HepG2 (cell line): ENCODE results near the gene LCAT. TPM values are rescaled to one million over a fixed set of nuclear protein-coding genes. Genes with fewer than 3 reads are reported as not detected.

Experiments
- BORCS8-MEF2B ChIP-seq: sonication (generic); formaldehyde crosslinking; IDR thresholded peaks from 2 replicates; pipeline ENCODE4 v1.8.0; 2022; ENCODE audit warnings: mild to moderate bottlenecking, missing genetic modification reagents
- GPBP1L1 ChIP-seq: sonication (generic); formaldehyde crosslinking; IDR thresholded peaks from 2 replicates; pipeline ENCODE4 v1.5.0; 2020; ENCODE audit warnings: mild to moderate bottlenecking, missing genetic modification reagents
- ISX ChIP-seq: sonication (generic); formaldehyde crosslinking; conservative IDR thresholded peaks from 2 replicates; pipeline ENCODE4 v1.5.0; 2020; ENCODE audit warnings: missing genetic modification reagents
- MIER3 ChIP-seq: IDR thresholded peaks from 2 replicates; pipeline ENCODE4 v1.6.1; 2016; ENCODE audit warnings: missing compliant biosample characterization, borderline replicate concordance
- PAX8 ChIP-seq: sonication (generic); formaldehyde crosslinking; IDR thresholded peaks from 2 replicates; pipeline ENCODE4 v1.8.0; 2022; ENCODE audit warnings: mild to moderate bottlenecking, missing genetic modification reagents, borderline replicate concordance
- SAP130 ChIP-seq: IDR thresholded peaks from 2 replicates; pipeline ENCODE4 v1.6.1; 2016; ENCODE audit warnings: low read depth
- SKIL ChIP-seq: sonication (generic); formaldehyde crosslinking; IDR thresholded peaks from 2 replicates; pipeline ENCODE4 v1.8.0; 2022; ENCODE audit warnings: missing genetic modification reagents, mild to moderate bottlenecking, moderate library complexity, borderline replicate concordance
- SNAPC4 ChIP-seq: sonication (generic); formaldehyde crosslinking; IDR thresholded peaks from 2 replicates; pipeline ENCODE4 v1.4.0; 2020; ENCODE audit warnings: mild to moderate bottlenecking, missing genetic modification reagents
- SOX6 ChIP-seq, 2 experiments: fragments of 450-650 bp in 1 of 2; sonication (generic) in 1 of 2; formaldehyde crosslinking in 1 of 2; IDR thresholded peaks; 2 replicates each; pipeline versions ENCODE4 v1.4.0 to v1.6.1; 2017 to 2020; ENCODE audit warnings: antibody characterized with exemption in 1 of 2, mild to moderate bottlenecking in 1 of 2, missing genetic modification reagents in 1 of 2
- TOPORS ChIP-seq: sonication (generic); formaldehyde crosslinking; IDR thresholded peaks from 2 replicates; pipeline ENCODE4 v1.8.0; 2023; ENCODE audit warnings: mild to moderate bottlenecking, missing genetic modification reagents
- ZNF333 ChIP-seq: sonication (generic); formaldehyde crosslinking; IDR thresholded peaks from 2 replicates; pipeline ENCODE4 v1.4.0; 2020; ENCODE audit warnings: mild to moderate bottlenecking, missing genetic modification reagents, borderline replicate concordance
- ZNF567 ChIP-seq: sonication (generic); formaldehyde crosslinking; IDR thresholded peaks from 2 replicates; pipeline ENCODE4 v1.8.1; 2023; ENCODE audit warnings: mild to moderate bottlenecking, missing genetic modification reagents, borderline replicate concordance
- polyA plus RNA-seq, 8 experiments: library from polyadenylated mRNA; depleted of rRNA in 3 of 8; stranded (reverse) in 7 of 8; unstranded in 1 of 8; fragments of >200 nt; fragmentation: Illumina TruSeq in 4 of 8; extraction: Trizol in 4 of 8; gene quantifications; 2 replicates each; pipeline versions ENCODE4 v1.2.1 to v1.2.3, GENCODE V29; 2011 to 2016; ENCODE audit warnings: low read depth in 4 of 8, missing spikeins in 1 of 8, mixed read lengths in 1 of 8; ENCODE audit not compliant: insufficient read depth in 1 of 8
- total RNA-seq, 5 experiments: library from RNA; depleted of rRNA; stranded (reverse); fragments of >200 nt; fragmentation: Illumina TruSeq; extraction: Trizol; gene quantifications; 2 replicates each; pipeline ENCODE4 v1.2.3, GENCODE V29; 2016; ENCODE audit warnings: low read depth in 1 of 5

Gene LCAT
- total and polyA plus RNA-seq, 2 of the 13 experiments (the other 11 are each of a cell fraction or from before 2014, with no cell fraction given), result 36.1 to 38.9 TPM

- TF ChIP-seq SKIL (CRISPR knock-in tag) (0 out of 2 replicates have a peak, but pooled peaks have one; percentile 48), SOX6 (IDR thresholded peaks at IDR 0.05) (no peak), SOX6 (CRISPR knock-in tag; IDR thresholded peaks at IDR 0.05) (peak; percentile 17), BORCS8-MEF2B (CRISPR knock-in tag) (peak; percentile 26; the same call in 1 of the 2 replicates), SNAPC4 (CRISPR knock-in tag) (peak; percentile 72), TOPORS (0 out of 2 replicates have a peak, but pooled peaks have one; percentile 24), ZNF567 (CRISPR knock-in tag) (no peak), GPBP1L1 (CRISPR knock-in tag) (no peak), ZNF333 (CRISPR knock-in tag) (no peak), MIER3 (CRISPR knock-in tag) (no peak), ISX (no peak), PAX8 (CRISPR knock-in tag) (no peak), SAP130 (CRISPR knock-in tag) (peak; percentile 62; the same call in 1 of the 2 replicates)
These were observed 23.4 kb upstream of the LCAT start (continued) for GRCh38 chr16:67967183-67967957.
